H9 (cell line): ENCODE data around the gene CCNY. TPM values are rescaled to one million over a fixed set of nuclear protein-coding genes. Genes with fewer than 3 reads are reported as not detected.

Experiments
- DNase-seq: peaks from one replicate; pipeline ENCODE4 v3.0.0-alpha.2; 2017
- H2AFZ ChIP-seq: one replicate; pipeline ENCODE4 v1.6.1; 2013; ENCODE audit warnings: mild to moderate bottlenecking, low read length, control low read depth, moderate library complexity
- H2AK5ac ChIP-seq: 2 replicates; pipeline ENCODE4 v1.6.1; 2013; ENCODE audit warnings: low read length, control low read depth, mixed read lengths; ENCODE audit not compliant: insufficient read length
- H2BK120ac ChIP-seq: one replicate; pipeline ENCODE4 v1.6.1; 2013; ENCODE audit warnings: low read depth, mild to moderate bottlenecking, low read length, control low read depth, inconsistent platforms; ENCODE audit not compliant: poor library complexity, severe bottlenecking
- H2BK12ac ChIP-seq: 2 replicates; pipeline ENCODE4 v1.6.1; 2013; ENCODE audit warnings: low read length, control low read depth, mixed read lengths, low read depth; ENCODE audit not compliant: insufficient read length
- H2BK15ac ChIP-seq: 2 replicates; pipeline ENCODE4 v1.6.1; 2013; ENCODE audit warnings: low read depth, low read length, control low read depth
- H2BK20ac ChIP-seq: one replicate; pipeline ENCODE4 v1.6.1; 2013; ENCODE audit warnings: low read depth, mild to moderate bottlenecking, low read length, control low read depth, inconsistent platforms; ENCODE audit not compliant: poor library complexity, severe bottlenecking
- H2BK5ac ChIP-seq: 2 replicates; pipeline ENCODE4 v1.6.1; 2013; ENCODE audit warnings: low read length, control low read depth, mixed read lengths; ENCODE audit not compliant: insufficient read length
- H3K14ac ChIP-seq: 2 replicates; pipeline ENCODE4 v1.6.1; 2013; ENCODE audit warnings: low read length, control low read depth; ENCODE audit not compliant: insufficient read depth
- H3K18ac ChIP-seq: 2 replicates; pipeline ENCODE4 v1.6.1; 2013; ENCODE audit warnings: low read depth, mild to moderate bottlenecking, mixed read lengths, low read length, control low read depth; ENCODE audit not compliant: insufficient read length
- H3K23ac ChIP-seq: 2 replicates; pipeline ENCODE4 v1.6.1; 2013; ENCODE audit warnings: low read length, control low read depth, mixed read lengths, low read depth; ENCODE audit not compliant: insufficient read length
- H3K23me2 ChIP-seq: 2 replicates; pipeline ENCODE4 v1.6.1; 2013; ENCODE audit warnings: low read depth, mild to moderate bottlenecking, mixed read lengths, low read length, control low read depth; ENCODE audit not compliant: insufficient read length, poor library complexity, severe bottlenecking
- H3K27ac ChIP-seq: 2 replicates; pipeline ENCODE4 v1.5.1; 2013; ENCODE audit warnings: low read length, control low read depth, mixed read lengths, low read depth; ENCODE audit not compliant: insufficient read length
- H3K27me3 ChIP-seq: 2 replicates; pipeline ENCODE4 v1.6.1; 2013; ENCODE audit warnings: low read length, control low read depth, inconsistent platforms; ENCODE audit not compliant: insufficient read depth
- H3K4ac ChIP-seq: 2 replicates; pipeline ENCODE4 v1.6.1; 2013; ENCODE audit warnings: low read depth, mild to moderate bottlenecking, control low read depth, inconsistent platforms, low read length, moderate library complexity
- H3K4me1 ChIP-seq: 2 replicates; pipeline ENCODE4 v1.6.1; 2013; ENCODE audit warnings: low read length, control low read depth, inconsistent platforms; ENCODE audit not compliant: insufficient read depth
- H3K4me2 ChIP-seq: 2 replicates; pipeline ENCODE4 v1.6.1; 2013; ENCODE audit warnings: low read length, control low read depth, mixed read lengths; ENCODE audit not compliant: insufficient read length, insufficient read depth
- H3K56ac ChIP-seq: 2 replicates; pipeline ENCODE4 v1.6.1; 2013; ENCODE audit warnings: low read depth, mild to moderate bottlenecking, mixed read lengths, low read length, control low read depth; ENCODE audit not compliant: insufficient read length
- H3K79me1 ChIP-seq: 2 replicates; pipeline ENCODE4 v1.6.1; 2013; ENCODE audit warnings: low read depth, mild to moderate bottlenecking, moderate library complexity, low read length, control low read depth, inconsistent platforms; ENCODE audit not compliant: insufficient read depth, poor library complexity, severe bottlenecking
- H3K79me2 ChIP-seq: 2 replicates; pipeline ENCODE4 v1.6.1; 2013; ENCODE audit warnings: low read length, control low read depth, inconsistent platforms; ENCODE audit not compliant: insufficient read depth
- H3K9ac ChIP-seq: 2 replicates; pipeline ENCODE4 v1.6.1; 2013; ENCODE audit warnings: low read length, control low read depth, mixed read lengths; ENCODE audit not compliant: insufficient read length; ENCODE audit errors: extremely low read depth
- H3K9me3 ChIP-seq: one replicate; pipeline ENCODE4 v1.6.1; 2013; ENCODE audit warnings: low read depth, low read length, inconsistent platforms; ENCODE audit not compliant: control insufficient read depth
- H3T11ph ChIP-seq: one replicate; pipeline ENCODE4 v1.6.1; 2013; ENCODE audit warnings: mild to moderate bottlenecking, low read length, control low read depth, inconsistent platforms
- H4K20me1 ChIP-seq: one replicate; pipeline ENCODE4 v1.6.1; 2013; ENCODE audit not compliant: control insufficient read depth, insufficient read length, insufficient read depth
- H4K5ac ChIP-seq: 2 replicates; pipeline ENCODE4 v1.6.1; 2013; ENCODE audit warnings: low read depth, mild to moderate bottlenecking, mixed read lengths, low read length, control low read depth; ENCODE audit not compliant: insufficient read length
- H4K8ac ChIP-seq: replicated peaks from 2 replicates; pipeline ENCODE4 v1.6.1; 2013; ENCODE audit warnings: low read length, control low read depth, mixed read lengths, low read depth; ENCODE audit not compliant: insufficient read length
- H4K91ac ChIP-seq: 2 replicates; pipeline ENCODE4 v1.6.1; 2013; ENCODE audit warnings: low read depth, mild to moderate bottlenecking, moderate library complexity, mixed read lengths, low read length, control low read depth; ENCODE audit not compliant: insufficient read length
- H3K27ac Mint-ChIP-seq, 3 experiments: 2 replicates in 2 of 3; 3 replicates in 1 of 3; pipeline ENCODE4 v1.8.0; 2020 to 2021; ENCODE audit warnings: mixed read lengths in 3 of 3, mild to moderate bottlenecking in 1 of 3, moderate library complexity in 1 of 3
- H3K27me3 Mint-ChIP-seq: 2 replicates; pipeline ENCODE4 v1.8.0; 2021; ENCODE audit warnings: low read depth, mild to moderate bottlenecking, moderate library complexity, mixed read lengths
- H3K36me3 Mint-ChIP-seq, 3 experiments: 2 replicates in 2 of 3; 3 replicates in 1 of 3; pipeline ENCODE4 v1.8.0; 2020 to 2021; ENCODE audit warnings: low read depth in 3 of 3, mixed read lengths in 3 of 3; ENCODE audit not compliant: insufficient read depth in 1 of 3
- H3K4me1 Mint-ChIP-seq, 2 experiments: 2 replicates each; pipeline ENCODE4 v1.8.0; 2020; ENCODE audit warnings: mixed read lengths in 2 of 2
- H3K4me3 Mint-ChIP-seq, 2 experiments: 2 replicates in 1 of 2; 3 replicates in 1 of 2; pipeline ENCODE4 v1.8.0; 2020 to 2021; ENCODE audit warnings: mild to moderate bottlenecking in 2 of 2, mixed read lengths in 2 of 2, moderate library complexity in 1 of 2
- H3K9me3 Mint-ChIP-seq, 2 experiments: 2 replicates in 1 of 2; 3 replicates in 1 of 2; pipeline ENCODE4 v1.8.0; 2020; ENCODE audit warnings: mild to moderate bottlenecking in 2 of 2, mixed read lengths in 2 of 2, moderate library complexity in 1 of 2
- CTCF ChIP-seq: fragments of 200-600 bp; sonication (generic); conservative IDR thresholded peaks from 3 replicates; pipeline ENCODE4 v1.8.0; 2021; ENCODE audit warnings: antibody characterized with exemption, mild to moderate bottlenecking
- WGBS: extraction: QIAGEN DNeasy Blood & Tissue Kit; methylation state at CpG from one replicate; pipeline ENCODE4 v1.1.7; 2013; ENCODE audit warnings: missing lambda C conversion rate, low lambda C conversion rate, mixed read lengths; ENCODE audit not compliant: insufficient read length; ENCODE audit errors: extremely low coverage; 5-methylcytosine and 5-hydroxymethylcytosine counted together
- total RNA-seq: library from RNA; stranded (reverse); gene quantifications from 2 replicates; pipeline ENCODE4 v1.2.1, GENCODE V29; 2021

Gene CCNY
- total RNA-seq, 1 experiment from 2014 or later, result 62.1 TPM

GRCh38 chr10:35342183-35342753, 6.0 kb downstream of the CCNY start:
- no peak overlapping the region for H2BK120ac ChIP-seq
- H3K27ac Mint-ChIP-seq, result no peak overlapping the region; a peak in 1 of 7 replicates
- H2BK5ac ChIP-seq, result no peak overlapping the region
- H2BK12ac ChIP-seq, result no peak overlapping the region
- H3K27me3 ChIP-seq, result no peaks in the 10 kb centered on the region
- no peaks in the 10 kb centered on the region for H3K27me3 Mint-ChIP-seq
- no peaks in the 10 kb centered on the region for H3K23me2 ChIP-seq
- TF ChIP-seq CTCF, result no peak
- no peak overlapping the region for H4K8ac ChIP-seq
- no peak overlapping the region for H2BK20ac ChIP-seq
- no peaks in the 10 kb centered on the region for H3K79me1 ChIP-seq
- WGBS, result no CpG with 5 or more reads among the region's 5 CpGs
- H3K9me3 Mint-ChIP-seq, result no peaks in the 10 kb centered on the region
- peaks cover 29 to 34% of the 10 kb centered on the region in 2 experiments for H3K4me1 Mint-ChIP-seq
- H2AK5ac ChIP-seq, result no peak overlapping the region
- H3K27ac ChIP-seq, result no peak overlapping the region
- no peak overlapping the region for H3K4ac ChIP-seq
- no peak overlapping the region for H4K5ac ChIP-seq
- no peak overlapping the region for H3K9ac ChIP-seq
- no peak overlapping the region for H3K56ac ChIP-seq
- H3T11ph ChIP-seq, result no peak overlapping the region
- no peak overlapping the region for H3K23ac ChIP-seq
- DNase-seq, result no peak
- no peaks in the 10 kb centered on the region for H4K20me1 ChIP-seq
- no peak overlapping the region for H3K18ac ChIP-seq
- H2AFZ ChIP-seq, result no peak overlapping the region
- no peaks in the 10 kb centered on the region for H3K9me3 ChIP-seq
- H4K91ac ChIP-seq, result no peak overlapping the region
- H3K14ac ChIP-seq, result no peak overlapping the region
- no peak overlapping the region for H3K4me2 ChIP-seq
- H3K79me2 ChIP-seq, result peaks cover 24% of the 10 kb centered on the region
- H3K4me1 ChIP-seq, result no peaks in the 10 kb centered on the region
- H2BK15ac ChIP-seq, result no peak overlapping the region
- H3K4me3 Mint-ChIP-seq, result no peak overlapping the region
- no peaks in the 10 kb centered on the region for H3K36me3 Mint-ChIP-seq
